PC-9 (cell line): ENCODE results near the gene NTMT1.

Source experiments
- EZH2 ChIP-seq: fragments of 200-600 bp; sonication (generic); IDR thresholded peaks from 2 replicates; pipeline ENCODE4 v1.8.0; 2017; ENCODE audit warnings: antibody characterized with exemption, low read depth
- TF ChIP-seq, protein P1 (sequence below): fragments of 200-600 bp; sonication (generic); conservative IDR thresholded peaks from 2 replicates; pipeline ENCODE4 v1.6.1; 2017; ENCODE audit warnings: mixed run types, antibody characterized with exemption, mild to moderate bottlenecking, moderate library complexity

DNA sequence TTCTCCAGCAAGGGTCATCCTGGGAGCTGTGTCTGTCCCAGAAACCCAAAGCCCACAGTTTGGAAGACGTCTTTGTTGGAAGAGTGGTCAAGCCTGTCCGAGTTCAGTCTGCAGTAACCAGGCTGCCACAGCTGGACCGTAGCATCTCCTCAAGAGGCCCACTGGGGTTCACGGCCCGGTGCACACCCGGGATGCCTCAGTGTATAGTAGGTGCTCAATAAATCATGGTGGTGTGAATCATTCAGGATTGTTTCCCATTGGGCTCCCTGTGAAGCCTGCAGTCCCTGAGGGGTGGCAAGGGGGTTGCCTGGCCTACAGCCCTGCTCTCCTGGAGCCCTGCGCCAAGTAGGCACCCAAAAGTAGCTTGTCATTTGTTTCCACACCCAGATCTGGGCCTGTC is 29.2 kb downstream of the NTMT1 start:
- TF ChIP-seq, protein P1, sequence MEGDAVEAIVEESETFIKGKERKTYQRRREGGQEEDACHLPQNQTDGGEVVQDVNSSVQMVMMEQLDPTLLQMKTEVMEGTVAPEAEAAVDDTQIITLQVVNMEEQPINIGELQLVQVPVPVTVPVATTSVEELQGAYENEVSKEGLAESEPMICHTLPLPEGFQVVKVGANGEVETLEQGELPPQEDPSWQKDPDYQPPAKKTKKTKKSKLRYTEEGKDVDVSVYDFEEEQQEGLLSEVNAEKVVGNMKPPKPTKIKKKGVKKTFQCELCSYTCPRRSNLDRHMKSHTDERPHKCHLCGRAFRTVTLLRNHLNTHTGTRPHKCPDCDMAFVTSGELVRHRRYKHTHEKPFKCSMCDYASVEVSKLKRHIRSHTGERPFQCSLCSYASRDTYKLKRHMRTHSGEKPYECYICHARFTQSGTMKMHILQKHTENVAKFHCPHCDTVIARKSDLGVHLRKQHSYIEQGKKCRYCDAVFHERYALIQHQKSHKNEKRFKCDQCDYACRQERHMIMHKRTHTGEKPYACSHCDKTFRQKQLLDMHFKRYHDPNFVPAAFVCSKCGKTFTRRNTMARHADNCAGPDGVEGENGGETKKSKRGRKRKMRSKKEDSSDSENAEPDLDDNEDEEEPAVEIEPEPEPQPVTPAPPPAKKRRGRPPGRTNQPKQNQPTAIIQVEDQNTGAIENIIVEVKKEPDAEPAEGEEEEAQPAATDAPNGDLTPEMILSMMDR, result no peak
- TF ChIP-seq EZH2, result no peak
